Prostate gland (tissue), 2 donors: ENCODE data around the gene TSHZ2.

Source experiments
- CTCF ChIP-seq, 4 experiments: fragments of 200-600 bp in 2 of 4; fragments of 450-650 bp in 2 of 4; sonication (generic) in 2 of 4; IDR thresholded peaks; 1 replicate in 3 of 4; 2 replicates in 1 of 4; pipeline ENCODE4 v1.5.1; 2016 to 2019; ENCODE audit warnings: antibody characterized with exemption in 4 of 4, mild to moderate bottlenecking in 2 of 4, moderate library complexity in 2 of 4
- POLR2A ChIP-seq: fragments of 450-650 bp; IDR thresholded peaks from one replicate; pipeline ENCODE4 v1.6.1; 2016; ENCODE audit warnings: antibody characterized with exemption, mild to moderate bottlenecking
- POLR2AphosphoS5 ChIP-seq: sonication (generic); formaldehyde crosslinking; IDR thresholded peaks from one replicate; pipeline ENCODE4 v1.6.1; 2017; ENCODE audit warnings: antibody characterized with exemption

- no peak for TF ChIP-seq CTCF (IDR thresholded peaks at IDR 0.05)
- TF ChIP-seq POLR2A, result no peak
- no peak for TF ChIP-seq POLR2AphosphoS5
These were observed 409.6 kb downstream of the TSHZ2 start for GRCh38 chr20:53381568-53382262.
